T1000 (cell line): ENCODE results near the gene TGM3.

Experiments used
- DNase-seq: peaks from one replicate; lab custom pipeline; 2025; ENCODE audit warnings: mixed read lengths; lab: John Stamatoyannopoulos, UW

The TGM3 gene

DNA sequence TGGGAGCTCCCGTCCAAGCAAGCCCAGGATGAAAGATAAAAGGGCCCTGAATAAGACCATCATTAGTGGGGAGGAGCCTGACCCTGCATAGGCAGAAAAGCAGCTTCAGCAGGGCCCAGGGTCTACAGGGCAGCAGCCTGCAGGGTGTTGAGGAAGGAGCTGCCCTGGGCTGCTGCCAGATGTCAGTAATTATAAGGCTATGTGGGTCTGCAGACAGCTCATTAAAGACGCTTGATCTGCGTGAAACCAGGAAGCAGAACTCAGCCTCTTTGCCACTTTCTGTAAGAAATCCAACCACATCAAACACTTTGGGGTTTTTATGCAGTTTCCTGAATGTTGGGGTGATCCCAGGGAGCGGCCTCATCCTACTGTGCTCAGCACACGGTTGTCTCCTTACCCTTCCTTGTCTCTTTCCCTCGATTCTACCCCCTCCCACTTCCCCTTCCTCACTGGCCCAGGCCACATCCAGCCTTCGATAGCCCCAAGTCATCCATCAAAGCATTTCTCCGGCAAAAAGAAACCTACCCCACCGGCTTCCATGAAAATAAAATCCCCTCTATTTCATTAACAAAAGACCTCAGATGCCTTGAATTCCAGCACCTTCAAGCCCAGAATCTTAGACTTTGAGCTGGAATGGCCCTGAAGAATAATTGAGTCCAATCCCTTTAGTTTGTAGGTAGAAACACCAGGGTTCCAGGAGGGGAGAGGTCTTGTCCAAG lies 83.9 kb downstream of the TGM3 start:
- DNase-seq, result no peak

DNA sequence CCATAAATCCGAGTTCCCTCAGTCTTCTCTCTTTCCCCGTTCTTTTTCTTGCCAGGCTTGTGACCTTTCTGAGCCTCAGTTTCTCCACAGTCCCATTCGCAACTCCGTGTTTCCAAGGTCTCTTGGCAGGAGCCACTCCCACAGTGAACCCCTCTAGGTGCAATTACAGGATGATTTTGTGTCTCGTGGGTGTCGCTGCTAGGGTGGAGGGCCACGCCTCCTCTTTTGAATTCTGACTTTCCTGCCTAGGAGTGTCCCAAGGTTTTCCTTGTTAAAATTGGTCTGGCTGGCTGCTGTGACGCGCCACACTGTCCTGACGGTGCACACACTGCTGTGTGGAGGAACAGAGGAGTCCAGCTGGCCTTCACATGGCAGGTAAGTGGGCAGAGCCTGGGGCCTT lies 84.8 kb downstream of the TGM3 start, which contains the start of gene TGM6:
Gene TGM6, plus strand, starts transcription at position 301 of the 400 bp plus-strand sequence. Its CDS starts 68 bp downstream, at position 369.
- DNase-seq, result no peak

DNA sequence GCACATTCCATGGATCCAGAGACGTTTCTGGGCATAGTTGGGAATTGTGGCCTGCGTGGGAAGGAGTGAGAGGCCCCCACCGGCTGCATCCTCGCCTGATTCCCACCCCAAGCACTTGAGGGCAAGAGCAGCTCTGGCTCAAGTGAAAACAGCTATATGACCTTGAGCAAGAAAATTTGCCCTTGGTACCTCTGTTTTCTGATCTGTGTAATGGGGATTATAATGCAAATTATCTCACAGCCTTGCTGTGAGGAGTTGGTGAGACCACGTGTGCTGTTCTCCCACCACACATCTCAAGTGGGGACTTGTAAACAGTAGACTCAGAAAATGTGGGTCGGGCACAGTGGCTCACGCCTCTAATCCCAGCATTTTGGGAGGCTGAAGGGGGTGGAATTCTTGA lies 85.5 kb downstream of the TGM3 start:
- DNase-seq, result no peak

DNA sequence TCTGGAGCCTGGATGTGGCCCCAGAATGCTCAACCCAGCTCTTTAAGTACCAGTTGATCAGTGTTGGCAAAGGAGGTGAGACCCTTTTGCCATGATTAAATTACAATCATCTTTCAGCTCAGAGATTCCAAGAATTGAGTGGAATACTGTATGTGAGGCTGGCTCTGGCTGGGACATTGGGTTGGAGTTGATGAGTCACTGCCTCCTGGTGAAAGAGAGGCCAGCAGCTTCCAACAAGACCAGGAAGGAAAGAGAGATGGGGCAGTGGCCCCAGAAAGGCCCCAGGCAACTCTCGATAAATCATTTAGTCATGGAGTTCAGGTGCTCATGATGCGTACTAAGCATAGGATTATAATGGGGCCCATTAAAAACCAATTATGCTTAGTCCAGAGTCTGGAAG lies 87.0 kb downstream of the TGM3 start:
- DNase-seq, result no peak

DNA sequence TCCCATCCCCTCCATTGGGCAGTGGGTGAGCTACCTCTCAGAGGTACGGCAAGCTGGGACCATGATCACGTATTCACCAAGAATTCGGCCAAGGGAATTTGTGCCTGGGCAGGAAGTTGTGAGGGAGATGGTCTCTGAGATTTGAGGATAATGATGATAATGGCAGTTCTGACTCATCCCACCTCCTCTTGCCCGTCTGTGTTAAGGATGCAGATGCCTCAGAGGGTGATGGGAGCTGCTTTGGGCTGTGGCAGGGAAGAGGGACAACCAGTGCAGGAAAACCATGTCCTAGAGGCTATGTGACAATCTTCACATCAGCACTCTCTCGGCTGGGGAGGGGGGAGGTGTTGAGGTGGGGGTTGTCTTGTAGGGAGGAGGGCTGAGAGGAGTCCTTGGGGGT lies 89.2 kb downstream of the TGM3 start:
- DNase-seq, result no peak

DNA sequence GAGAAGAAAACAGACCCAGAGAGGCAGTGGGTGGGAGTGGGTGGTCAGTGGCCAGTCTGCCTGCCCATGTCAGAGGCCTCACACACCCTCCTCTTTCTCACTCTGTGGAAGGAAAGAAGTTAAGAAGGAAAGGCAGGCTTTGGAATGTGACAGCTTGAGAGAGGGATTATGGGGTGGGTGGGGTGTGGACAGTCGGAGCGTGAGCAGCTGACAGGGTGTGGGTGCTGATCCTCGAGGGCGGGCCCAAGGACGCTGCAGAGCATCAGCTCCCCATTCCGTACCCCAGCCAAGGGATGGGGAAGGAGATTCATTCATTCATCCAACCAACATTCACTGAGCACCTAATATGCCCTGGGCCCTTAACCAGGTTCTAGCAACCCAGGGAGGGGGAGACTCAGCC lies 89.7 kb downstream of the TGM3 start:
- DNase-seq, result no peak

DNA sequence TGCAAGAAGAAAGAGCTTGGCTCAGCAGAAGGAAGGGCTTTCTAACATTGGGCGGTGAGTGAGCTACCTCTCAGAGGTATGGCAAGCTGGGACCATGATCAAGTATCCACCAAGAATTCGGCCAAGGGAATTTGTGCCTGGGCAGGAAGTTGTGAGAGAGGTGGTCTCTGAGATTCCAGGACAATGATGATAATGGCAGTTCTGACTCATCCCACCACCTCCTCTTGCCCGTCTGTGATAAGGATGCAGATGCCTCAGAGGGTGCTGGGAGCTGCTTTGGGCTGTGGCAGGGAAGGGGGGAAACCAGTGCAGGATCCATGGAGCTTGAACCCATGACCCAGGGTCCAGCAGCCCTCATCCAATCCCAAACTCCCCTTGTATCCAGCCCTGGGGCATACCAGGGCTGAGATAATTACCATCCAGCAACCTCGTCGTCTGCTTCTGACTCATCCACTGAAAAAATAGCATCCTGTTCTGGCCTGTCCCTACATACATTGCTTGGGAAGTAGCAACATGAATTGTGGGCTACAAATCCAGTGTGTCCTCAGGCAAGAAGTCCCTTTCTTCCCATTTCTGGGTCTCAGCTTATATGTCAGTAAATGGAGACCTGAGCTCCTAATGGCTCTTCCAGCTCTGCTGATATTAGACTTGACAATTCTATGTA lies 90.8 kb downstream of the TGM3 start:
- DNase-seq, result no peak

DNA sequence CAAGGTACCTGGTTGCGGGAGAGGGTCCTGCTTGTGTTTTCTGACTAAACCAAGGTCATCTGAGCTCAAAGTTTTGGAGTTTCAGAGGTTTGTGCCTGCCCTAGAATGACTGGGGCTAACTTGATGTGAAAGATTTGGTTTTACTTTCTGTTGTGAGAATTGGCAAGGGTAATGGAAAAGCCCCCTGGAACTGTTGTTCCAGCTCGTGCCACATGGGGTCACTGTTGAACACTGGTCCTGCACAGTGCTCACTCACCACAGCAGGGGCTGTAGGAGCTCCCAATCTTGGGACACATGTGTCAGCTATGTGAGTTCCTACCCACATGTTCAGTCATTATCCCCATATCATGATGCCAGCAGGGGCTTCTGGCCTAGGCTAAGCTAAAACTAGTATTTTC lies 91.4 kb downstream of the TGM3 start:
- no peak for DNase-seq

DNA sequence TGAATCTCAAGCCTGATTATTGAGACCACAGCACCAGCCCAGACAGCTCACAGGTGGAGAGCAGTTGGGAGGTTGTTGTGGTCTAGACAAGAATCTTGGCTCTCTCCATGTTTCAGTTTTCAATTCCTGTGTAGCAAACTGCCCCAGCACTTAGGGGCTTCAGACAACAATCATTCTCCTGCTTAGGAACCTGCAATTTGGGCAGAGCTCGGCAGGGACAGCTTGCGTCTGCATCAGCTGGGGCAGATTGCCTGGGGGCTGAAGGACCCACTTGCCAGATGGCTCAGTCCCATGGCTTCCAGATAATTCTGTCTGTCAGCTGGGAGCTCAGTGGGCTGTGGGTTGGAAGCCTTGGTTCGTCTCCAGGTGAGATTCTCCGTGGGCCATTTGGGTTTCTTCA lies 91.8 kb downstream of the TGM3 start:
- no peak for DNase-seq
